K562 (cell line): ENCODE data around the gene PWP2. TPM values are rescaled to one million over a fixed set of nuclear protein-coding genes. Genes with fewer than 3 reads are reported as not detected.
"Not testable (repeated sequence)": the region's sequence is repeated elsewhere in the genome, so short reads cannot be mapped to it uniquely, and the experiment has no call there.

ENCODE experiments used
- ATAC-seq: fragments of 200-7000 bp; cut with Tn5 transposase; 3 replicates; pipeline ENCODE4 v1.9.1; 2020; ENCODE audit warnings: moderate library complexity
- BruUV-seq: library from RNA; stranded (reverse); fragments of 400-500 nt; replicated peaks from 2 replicates; lab custom pipeline; 2021; lab: Mats Ljungman, UMichigan
- CTCF ChIA-PET: fragments of 300-600 bp; formaldehyde crosslinking; extraction: SDS; loops from one replicate; lab custom pipeline; 2021; ENCODE audit warnings: low intra/inter-chr PET ratio; lab: Yijun Ruan, JAX
- POLR2A ChIA-PET: fragments of 300-600, 350-650 bp; sonication (Branson Sonifier 250); formaldehyde crosslinking; extraction: SDS; loops from one replicate; lab custom pipeline; 2021; ENCODE audit warnings: antibody characterized with exemption, inconsistent platforms; lab: Yijun Ruan, JAX
- DNase-seq, 4 experiments: peaks; one replicate each; pipeline versions ENCODE4 v3.0.0 to v3.0.0-alpha.2; 2011 to 2018; ENCODE audit warnings: low spot score in 3 of 4, mixed read lengths in 3 of 4; ENCODE audit errors: extremely low read depth in 1 of 4
- FAIRE-seq: peaks from 2 replicates; lab custom pipeline; 2011; peaks lifted over from hg19 to GRCh38; lab: Jason Lieb, UNC
- H2AFZ ChIP-seq: 2 replicates; pipeline ENCODE4 v1.6.0; 2011; ENCODE audit warnings: low read depth, low read length, control low read depth, inconsistent platforms
- H3K27ac ChIP-seq: fragments of 200-600 bp; 3 replicates; pipeline ENCODE4 v1.8.0; 2011; ENCODE audit warnings: low read depth, mild to moderate bottlenecking, control low read depth, inconsistent platforms, low read length, moderate library complexity, mixed read lengths; ENCODE audit errors: extremely low read depth
- H3K27me3 ChIP-seq, 2 experiments: fragments of 300-600 bp in 1 of 2; 2 replicates in 1 of 2; 3 replicates in 1 of 2; pipeline versions ENCODE4 v1.6.0 to v1.8.0; 2011; ENCODE audit warnings: inconsistent platforms in 2 of 2, low read length in 2 of 2, mild to moderate bottlenecking in 1 of 2, mixed read lengths in 1 of 2, moderate library complexity in 1 of 2; ENCODE audit not compliant: control insufficient read depth in 2 of 2, insufficient read depth in 2 of 2
- H3K36me3 ChIP-seq: fragments of 300-600 bp; 3 replicates; pipeline ENCODE4 v1.8.0; 2011; ENCODE audit warnings: mild to moderate bottlenecking, low read length, inconsistent platforms; ENCODE audit not compliant: control insufficient read depth, insufficient read depth
- H3K4me1 ChIP-seq, 2 experiments: fragments of 200-600 bp in 1 of 2; replicated peaks in 1 of 2; 2 replicates in 1 of 2; 3 replicates in 1 of 2; pipeline versions ENCODE4 v1.5.1 to v1.8.0; 2011; ENCODE audit warnings: inconsistent platforms in 2 of 2, low read length in 2 of 2, mild to moderate bottlenecking in 1 of 2, mixed read lengths in 1 of 2, moderate library complexity in 1 of 2; ENCODE audit not compliant: control insufficient read depth in 2 of 2, insufficient read depth in 2 of 2
- H3K4me2 ChIP-seq: 2 replicates; pipeline ENCODE4 v1.6.1; 2011; ENCODE audit warnings: low read length, control low read depth, inconsistent platforms, mixed read lengths; ENCODE audit not compliant: insufficient read depth
- H3K4me3 ChIP-seq: fragments of 200-600 bp; sonication (generic), shearing (Covaris generic); 2 replicates; pipeline ENCODE4 v1.5.1; 2016; ENCODE audit warnings: control low read depth, inconsistent platforms
- H3K79me2 ChIP-seq: fragments of 200-600 bp; 3 replicates; pipeline ENCODE4 v1.8.0; 2011; ENCODE audit warnings: low read length, inconsistent platforms; ENCODE audit not compliant: control insufficient read depth, insufficient read depth
- H3K9ac ChIP-seq, 2 experiments: 2 replicates each; pipeline versions ENCODE4 v1.6.0 to v1.6.1; 2011; ENCODE audit warnings: low read depth in 2 of 2, low read length in 2 of 2, control low read depth in 1 of 2, inconsistent platforms in 1 of 2, mild to moderate bottlenecking in 1 of 2, mixed read lengths in 1 of 2; ENCODE audit not compliant: insufficient read depth in 1 of 2
- H3K9me1 ChIP-seq: one replicate; pipeline ENCODE4 v1.6.0; 2011; ENCODE audit warnings: inconsistent platforms, mild to moderate bottlenecking, low read length, moderate library complexity; ENCODE audit not compliant: control insufficient read depth, insufficient read depth
- H3K9me3 ChIP-seq: replicated peaks from 2 replicates; pipeline ENCODE4 v1.5.1; 2011; ENCODE audit warnings: low read depth, low read length, inconsistent platforms; ENCODE audit not compliant: control insufficient read depth, insufficient read depth
- H4K20me1 ChIP-seq: replicated peaks from 2 replicates; pipeline ENCODE4 v1.6.1; 2011; ENCODE audit warnings: low read length, inconsistent platforms, mixed read lengths; ENCODE audit not compliant: control insufficient read depth, insufficient read depth
- WGBS: fragments of 100-300 bp; shearing (Covaris generic); methylation state at CpG from one replicate; pipeline ENCODE4 v1.1.6; 2016; ENCODE audit warnings: low coverage, mixed read lengths; ENCODE audit not compliant: insufficient coverage; ENCODE audit errors: missing lambda C conversion rate; 5-methylcytosine and 5-hydroxymethylcytosine counted together
- in situ Hi-C: fragments of 300-500 bp; cut with MboI; formaldehyde crosslinking; loops from 4 replicates; pipeline ENCODE4 v1.15.0; 2018; ENCODE audit warnings: inconsistent platforms, mixed read lengths
- intact Hi-C: fragments of 100-400 bp; cut with micrococcal nuclease; formaldehyde crosslinking; loops from 2 replicates; pipeline ENCODE4 v1.14.2; 2022
- polyA plus RNA-seq, 8 experiments: library from polyadenylated mRNA; depleted of rRNA in 4 of 8; stranded (reverse) in 5 of 8; unstranded in 3 of 8; fragments of >200 nt; fragmentation: Nextera tagmentation in 2 of 8; fragmentation: Illumina TruSeq in 1 of 8; extraction: Ambion mirVana in 2 of 8; extraction: Trizol in 1 of 8; gene quantifications; 2 replicates each; pipeline versions ENCODE4 v1.2.1 to v1.2.3, GENCODE V29; 2011 to 2014; ENCODE audit warnings: inconsistent platforms in 1 of 8, missing spikeins in 1 of 8
- total RNA-seq, 7 experiments: library from RNA; depleted of rRNA in 6 of 7; stranded (reverse); fragments of >200 nt in 6 of 7; fragmentation: Illumina TruSeq in 2 of 7; extraction: Trizol in 2 of 7; gene quantifications; 2 replicates each; pipeline versions ENCODE4 v1.2.1 to v1.2.3, GENCODE V29; 2011 to 2021; ENCODE audit warnings: low replicate concordance in 1 of 7

PWP2 gene
- total and polyA plus RNA-seq, 9 of the 15 experiments (the other 6 are each of a cell fraction or from before 2014, with no cell fraction given): 0.72 to 57.6 (median 31.1) TPM

- in situ Hi-C loops: loop anchor here (25.0 kb wide), 1 partner anchor 130 kb away; the partner anchor contains the start of gene AIRE
- H3K9ac ChIP-seq, POLR2A ChIA-PET, H3K4me1 ChIP-seq, H3K27me3 ChIP-seq, H3K9me1 ChIP-seq, intact Hi-C loops, H3K36me3 ChIP-seq, H3K9me3 ChIP-seq, BruUV-seq, FAIRE-seq, ATAC-seq, CTCF ChIA-PET, H2AFZ ChIP-seq, H3K4me2 ChIP-seq, H3K79me2 ChIP-seq, H3K27ac ChIP-seq, H3K4me3 ChIP-seq, DNase-seq, H4K20me1 ChIP-seq: not testable (repeated sequence)
- WGBS: 13% methylated on average over 1 of the region's 28 CpGs
These were observed 50.4 kb downstream of the PWP2 start for GRCh38 chr21:44157439-44158081.

GRCh38 chr21:44158082-44158468 lies 50.9 kb downstream of the PWP2 start:
- H3K4me1 ChIP-seq, H3K4me2 ChIP-seq, H3K4me3 ChIP-seq, H3K36me3 ChIP-seq, H3K27me3 ChIP-seq, ATAC-seq, H3K9me1 ChIP-seq, FAIRE-seq, BruUV-seq, H3K9ac ChIP-seq, H2AFZ ChIP-seq, POLR2A ChIA-PET, CTCF ChIA-PET, intact Hi-C loops, H3K79me2 ChIP-seq, DNase-seq, H3K27ac ChIP-seq, H4K20me1 ChIP-seq, H3K9me3 ChIP-seq: not testable (repeated sequence)
- WGBS: no CpG with 5 or more reads among the region's 7 CpGs
- in situ Hi-C loops: loop anchor here (25.0 kb wide), 1 partner anchor 129 kb away; the partner anchor contains the start of gene AIRE

- H3K9me1 ChIP-seq, H3K4me3 ChIP-seq, POLR2A ChIA-PET, H3K79me2 ChIP-seq, FAIRE-seq, CTCF ChIA-PET, H3K4me1 ChIP-seq, H3K27ac ChIP-seq, H4K20me1 ChIP-seq, H3K9me3 ChIP-seq, intact Hi-C loops, H3K36me3 ChIP-seq, H3K27me3 ChIP-seq, H3K4me2 ChIP-seq, BruUV-seq, ATAC-seq, H3K9ac ChIP-seq, H2AFZ ChIP-seq, DNase-seq: not testable (repeated sequence)
- in situ Hi-C loops: loop anchor here (25.0 kb wide), 1 partner anchor 128 kb away; the partner anchor contains the start of gene AIRE
- no CpG with 5 or more reads among the region's 30 CpGs for WGBS
These were observed 52.4 kb downstream of the PWP2 start for GRCh38 chr21:44159349-44160297.
